Ishikawa (cell line): ENCODE data around the gene ZER1.

Experiments
- CEBPB ChIP-seq: IDR thresholded peaks from 2 replicates; pipeline ENCODE4 v1.6.1; 2012
- EP300 ChIP-seq: IDR thresholded peaks from 2 replicates; pipeline ENCODE4 v1.6.1; 2012; ENCODE audit warnings: borderline replicate concordance
- MAX ChIP-seq: IDR thresholded peaks from 2 replicates; pipeline ENCODE4 v1.6.1; 2012
- RAD21 ChIP-seq: IDR thresholded peaks from 2 replicates; pipeline ENCODE4 v1.6.1; 2012; ENCODE audit warnings: low read depth
- REST ChIP-seq: IDR thresholded peaks from 2 replicates; pipeline ENCODE4 v1.6.1; 2012; ENCODE audit warnings: low read depth, mild to moderate bottlenecking
- TCF12 ChIP-seq: IDR thresholded peaks from 2 replicates; pipeline ENCODE4 v1.6.1; 2012; ENCODE audit warnings: low read depth
- TEAD4 ChIP-seq: IDR thresholded peaks from 2 replicates; pipeline ENCODE4 v1.6.1; 2012
- YY1 ChIP-seq: IDR thresholded peaks from 2 replicates; pipeline ENCODE4 v1.6.1; 2012; ENCODE audit warnings: low read depth
- ZBTB7A ChIP-seq: IDR thresholded peaks from 2 replicates; pipeline ENCODE4 v1.6.1; 2012; ENCODE audit warnings: low read depth

- TF ChIP-seq CEBPB (no peak), EP300 (no peak), MAX (no peak), REST (no peak), TCF12 (no peak), TEAD4 (no peak), YY1 (no peak), RAD21 (no peak), ZBTB7A (no peak)
Measured at GRCh38 chr9:128706671-128707381, 64.9 kb downstream of the ZER1 start.
